GM12872 (cell line): ENCODE measurements around the gene JMJD1C.

Source experiments
- CTCF ChIP-seq: IDR thresholded peaks from 3 replicates; pipeline ENCODE4 v1.5.1; 2011; ENCODE audit warnings: low read depth, mild to moderate bottlenecking, low read length, moderate library complexity; ENCODE audit not compliant: insufficient read depth

The JMJD1C gene

GRCh38 chr10:63146503-63146902, 319.3 kb downstream of the JMJD1C start:
- TF ChIP-seq CTCF: no peak

GRCh38 chr10:63145782-63146181, 320.0 kb downstream of the JMJD1C start:
- TF ChIP-seq CTCF: no peak

GRCh38 chr10:63143987-63144386, 321.8 kb downstream of the JMJD1C start:
- no peak for TF ChIP-seq CTCF

- no peak for TF ChIP-seq CTCF
Measured at GRCh38 chr10:63142136-63142535, 323.6 kb downstream of the JMJD1C start.

- TF ChIP-seq CTCF: no peak
Measured at GRCh38 chr10:63140077-63140476, 325.7 kb downstream of the JMJD1C start.

- no peak for TF ChIP-seq CTCF
Measured at GRCh38 chr10:63137306-63137705, 328.5 kb downstream of the JMJD1C start.

GRCh38 chr10:63133821-63134557, 331.8 kb downstream of the JMJD1C start:
- TF ChIP-seq CTCF: no peak
